ENCODE measurements around the gene TMEM132C.

GRCh38 chr12:128408669-128409068 lies 141.7 kb downstream of the TMEM132C start:
- TF ChIP-seq CTCF (IDR thresholded peaks at IDR 0.05) (no peak), POLR2A (IDR thresholded peaks at IDR 0.05) (no peak)

Data from lower leg skin (tissue), 3 donors.